A673 (cell line): Measurements from ENCODE around the gene DAB2IP.

Source experiments
- EZH2 ChIP-seq: fragments of 200-600 bp; sonication (generic); IDR thresholded peaks from 2 replicates; pipeline ENCODE4 v1.6.1; 2017; ENCODE audit warnings: borderline replicate concordance, low read depth, mild to moderate bottlenecking, mixed read lengths, antibody characterized with exemption, low read length; ENCODE audit not compliant: poor library complexity, severe bottlenecking
- TF ChIP-seq, protein P1 (sequence below): fragments of 300-800, 200-600 bp; sonication (generic); conservative IDR thresholded peaks from 2 replicates; pipeline ENCODE4 v1.5.1; 2017; ENCODE audit warnings: low read depth, mild to moderate bottlenecking, antibody characterized with exemption, low read length, moderate library complexity, mixed read lengths

DNA sequence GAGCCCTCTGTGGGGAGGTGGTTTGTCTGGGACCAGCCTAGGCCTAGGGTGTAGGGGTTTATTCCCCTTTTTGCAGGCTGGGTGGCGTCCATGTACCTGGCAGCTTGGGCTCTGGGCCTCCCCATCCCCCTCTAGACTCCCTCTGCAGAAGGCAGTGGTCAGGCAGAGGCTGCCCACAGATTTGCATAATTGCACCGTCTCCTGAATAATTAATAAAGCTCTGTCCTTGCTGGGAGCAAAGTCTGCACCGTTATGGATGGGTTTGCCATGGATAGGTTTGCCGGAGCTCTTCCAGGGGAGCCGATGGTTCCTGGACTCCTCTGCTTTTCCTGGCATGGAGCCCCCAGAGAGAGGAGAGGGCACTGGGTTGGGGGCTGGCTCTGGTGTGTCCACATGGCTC lies 60.4 kb downstream of the DAB2IP start:
- no peak for TF ChIP-seq EZH2
- TF ChIP-seq, protein P1, sequence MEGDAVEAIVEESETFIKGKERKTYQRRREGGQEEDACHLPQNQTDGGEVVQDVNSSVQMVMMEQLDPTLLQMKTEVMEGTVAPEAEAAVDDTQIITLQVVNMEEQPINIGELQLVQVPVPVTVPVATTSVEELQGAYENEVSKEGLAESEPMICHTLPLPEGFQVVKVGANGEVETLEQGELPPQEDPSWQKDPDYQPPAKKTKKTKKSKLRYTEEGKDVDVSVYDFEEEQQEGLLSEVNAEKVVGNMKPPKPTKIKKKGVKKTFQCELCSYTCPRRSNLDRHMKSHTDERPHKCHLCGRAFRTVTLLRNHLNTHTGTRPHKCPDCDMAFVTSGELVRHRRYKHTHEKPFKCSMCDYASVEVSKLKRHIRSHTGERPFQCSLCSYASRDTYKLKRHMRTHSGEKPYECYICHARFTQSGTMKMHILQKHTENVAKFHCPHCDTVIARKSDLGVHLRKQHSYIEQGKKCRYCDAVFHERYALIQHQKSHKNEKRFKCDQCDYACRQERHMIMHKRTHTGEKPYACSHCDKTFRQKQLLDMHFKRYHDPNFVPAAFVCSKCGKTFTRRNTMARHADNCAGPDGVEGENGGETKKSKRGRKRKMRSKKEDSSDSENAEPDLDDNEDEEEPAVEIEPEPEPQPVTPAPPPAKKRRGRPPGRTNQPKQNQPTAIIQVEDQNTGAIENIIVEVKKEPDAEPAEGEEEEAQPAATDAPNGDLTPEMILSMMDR: no peak
